Measurements from ENCODE around the gene SLC1A3.

SLC1A3 gene

GRCh38 chr5:36712706-36713105 is 106.3 kb downstream of the SLC1A3 start:
- TF ChIP-seq, protein P1, sequence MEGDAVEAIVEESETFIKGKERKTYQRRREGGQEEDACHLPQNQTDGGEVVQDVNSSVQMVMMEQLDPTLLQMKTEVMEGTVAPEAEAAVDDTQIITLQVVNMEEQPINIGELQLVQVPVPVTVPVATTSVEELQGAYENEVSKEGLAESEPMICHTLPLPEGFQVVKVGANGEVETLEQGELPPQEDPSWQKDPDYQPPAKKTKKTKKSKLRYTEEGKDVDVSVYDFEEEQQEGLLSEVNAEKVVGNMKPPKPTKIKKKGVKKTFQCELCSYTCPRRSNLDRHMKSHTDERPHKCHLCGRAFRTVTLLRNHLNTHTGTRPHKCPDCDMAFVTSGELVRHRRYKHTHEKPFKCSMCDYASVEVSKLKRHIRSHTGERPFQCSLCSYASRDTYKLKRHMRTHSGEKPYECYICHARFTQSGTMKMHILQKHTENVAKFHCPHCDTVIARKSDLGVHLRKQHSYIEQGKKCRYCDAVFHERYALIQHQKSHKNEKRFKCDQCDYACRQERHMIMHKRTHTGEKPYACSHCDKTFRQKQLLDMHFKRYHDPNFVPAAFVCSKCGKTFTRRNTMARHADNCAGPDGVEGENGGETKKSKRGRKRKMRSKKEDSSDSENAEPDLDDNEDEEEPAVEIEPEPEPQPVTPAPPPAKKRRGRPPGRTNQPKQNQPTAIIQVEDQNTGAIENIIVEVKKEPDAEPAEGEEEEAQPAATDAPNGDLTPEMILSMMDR (IDR thresholded peaks at IDR 0.05; ENCODE audit: insufficient read depth, missing control alignments): no peak
- FAIRE-seq: no peak

GRCh38 chr5:36713541-36713940 is 107.1 kb downstream of the SLC1A3 start:
- no peak for DNase-seq (ENCODE audit: insufficient read length, low spot score)
- TF ChIP-seq, protein P1 (IDR thresholded peaks at IDR 0.05; ENCODE audit: insufficient read depth, missing control alignments): no peak
- FAIRE-seq: no peak

More at GRCh38 chr5:36712706-36713105, 106.3 kb downstream of the SLC1A3 start:
- DNase-seq (ENCODE audit: insufficient read length, low spot score): no peak

GRCh38 chr5:36717131-36717695 is 110.8 kb downstream of the SLC1A3 start:
- DNase-seq (ENCODE audit: insufficient read length, low spot score) (no peak), FAIRE-seq (no peak)
- TF ChIP-seq, protein P1 (IDR thresholded peaks at IDR 0.05; ENCODE audit: insufficient read depth, missing control alignments): no peak

GRCh38 chr5:36719282-36719681 is 112.9 kb downstream of the SLC1A3 start:
- FAIRE-seq (no peak), DNase-seq (ENCODE audit: insufficient read length, low spot score) (no peak)
- TF ChIP-seq, protein P1 (IDR thresholded peaks at IDR 0.05; ENCODE audit: insufficient read depth, missing control alignments): no peak

- TF ChIP-seq, protein P1 (IDR thresholded peaks at IDR 0.05; ENCODE audit: insufficient read depth, missing control alignments): no peak
- DNase-seq (ENCODE audit: insufficient read length, low spot score): no peak
- peak; percentile 41 for FAIRE-seq
These were observed 114.3 kb downstream of the SLC1A3 start for GRCh38 chr5:36720688-36721087.

- FAIRE-seq (no peak), DNase-seq (ENCODE audit: insufficient read length, low spot score) (no peak)
- TF ChIP-seq, protein P1 (IDR thresholded peaks at IDR 0.05; ENCODE audit: insufficient read depth, missing control alignments): no peak
These were observed 115.3 kb downstream of the SLC1A3 start for GRCh38 chr5:36721664-36722235.

- FAIRE-seq (no peak), DNase-seq (ENCODE audit: insufficient read length, low spot score) (no peak)
These were observed 116.5 kb downstream of the SLC1A3 start for GRCh38 chr5:36722900-36723299.

More at GRCh38 chr5:36722900-36723299, 116.5 kb downstream of the SLC1A3 start:
- TF ChIP-seq, protein P1 (IDR thresholded peaks at IDR 0.05; ENCODE audit: insufficient read depth, missing control alignments): no peak
